ENCODE measurements around the gene RNU6-9. TPM values are rescaled to one million over a fixed set of nuclear protein-coding genes. Genes with fewer than 3 reads are reported as not detected.

Gene RNU6-9
- total and polyA plus RNA-seq, 4 donors, result not detected

- Histone ChIP-seq H3K9me3 (ENCODE audit: control insufficient read depth, insufficient read depth, low read length) (no peaks in the 10 kb centered on the region), H3K27ac (ENCODE audit: low read depth, low read length) (no peak overlapping the region), H3K36me3 (ENCODE audit: control insufficient read depth, insufficient read depth, low read length) (peaks cover 90% of the 10 kb centered on the region), H3K4me3 (ENCODE audit: low read depth, low read length) (no peak overlapping the region), H3K27me3 (ENCODE audit: control insufficient read depth, insufficient read depth, low read length) (no peaks in the 10 kb centered on the region), H3K4me1 (ENCODE audit: control insufficient read depth, insufficient read depth, low read length) (peaks cover 27% of the 10 kb centered on the region)
- WGBS (ENCODE audit: insufficient coverage), result 80% methylated on average over 24 of the region's 29 CpGs
- DNase-seq (ENCODE audit: low read depth in 4 of 6, low spot score in 6 of 6), result no peak
These were observed 23.8 kb upstream of the RNU6-9 start for GRCh38 chr19:869245-870177.

GRCh38 chr19:870314-870713, 23.0 kb upstream of the RNU6-9 start:
- Histone ChIP-seq H3K27ac (ENCODE audit: low read depth, low read length) (no peak overlapping the region), H3K9me3 (ENCODE audit: control insufficient read depth, insufficient read depth, low read length) (no peaks in the 10 kb centered on the region), H3K27me3 (ENCODE audit: control insufficient read depth, insufficient read depth, low read length) (no peaks in the 10 kb centered on the region), H3K4me3 (ENCODE audit: low read depth, low read length) (no peak overlapping the region), H3K4me1 (ENCODE audit: control insufficient read depth, insufficient read depth, low read length) (peaks cover 27% of the 10 kb centered on the region), H3K36me3 (ENCODE audit: control insufficient read depth, insufficient read depth, low read length) (peaks cover 94% of the 10 kb centered on the region)
- 87% methylated on average over 4 of the region's 8 CpGs for WGBS (ENCODE audit: insufficient coverage)
- no peak for DNase-seq (ENCODE audit: low read depth in 4 of 6, low spot score in 6 of 6)

DNA sequence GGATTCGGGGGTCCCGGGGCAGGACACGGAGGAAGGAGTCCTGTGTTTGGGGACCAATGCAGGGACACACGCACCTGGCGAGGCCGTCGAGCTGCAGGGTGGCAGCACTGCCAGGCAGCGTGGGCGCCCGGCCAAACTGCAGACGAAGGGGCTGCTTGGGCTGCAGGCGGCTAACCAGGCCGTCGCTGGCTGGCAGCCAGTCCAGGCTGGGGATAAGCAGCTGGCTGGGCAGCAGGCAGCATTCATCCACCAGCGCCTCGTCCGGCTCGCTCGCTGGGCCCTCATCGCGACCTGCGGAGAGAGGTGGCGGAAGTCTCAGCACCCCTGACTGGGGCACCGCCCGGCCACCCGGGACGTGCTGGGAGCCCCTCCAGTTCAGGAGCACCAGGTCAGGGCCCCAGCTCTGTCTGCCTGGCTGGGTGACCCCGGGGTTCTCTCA, 22.3 kb upstream of the RNU6-9 start:
- peak in 2 of 6 donors; percentile 86 to 89 for DNase-seq (ENCODE audit: low read depth in 4 of 6, low spot score in 6 of 6)
- Histone ChIP-seq H3K4me3 (ENCODE audit: low read depth, low read length) (no peak overlapping the region), H3K36me3 (ENCODE audit: control insufficient read depth, insufficient read depth, low read length) (peaks cover 94% of the 10 kb centered on the region), H3K27ac (ENCODE audit: low read depth, low read length) (no peak overlapping the region), H3K9me3 (ENCODE audit: control insufficient read depth, insufficient read depth, low read length) (no peaks in the 10 kb centered on the region), H3K27me3 (ENCODE audit: control insufficient read depth, insufficient read depth, low read length) (no peaks in the 10 kb centered on the region), H3K4me1 (ENCODE audit: control insufficient read depth, insufficient read depth, low read length) (peaks cover 27% of the 10 kb centered on the region)
- 28% methylated on average over 28 of the region's 28 CpGs for WGBS (ENCODE audit: insufficient coverage)

- Histone ChIP-seq H3K36me3 (ENCODE audit: control insufficient read depth, insufficient read depth, low read length) (peaks cover 97% of the 10 kb centered on the region), H3K27me3 (ENCODE audit: control insufficient read depth, insufficient read depth, low read length) (no peaks in the 10 kb centered on the region), H3K9me3 (ENCODE audit: control insufficient read depth, insufficient read depth, low read length) (no peaks in the 10 kb centered on the region), H3K4me3 (ENCODE audit: low read depth, low read length) (no peak overlapping the region), H3K4me1 (ENCODE audit: control insufficient read depth, insufficient read depth, low read length) (peaks cover 27% of the 10 kb centered on the region), H3K27ac (ENCODE audit: low read depth, low read length) (no peak overlapping the region)
- 89% methylated on average over 18 of the region's 33 CpGs for WGBS (ENCODE audit: insufficient coverage)
- no peak for DNase-seq (ENCODE audit: low read depth in 4 of 6, low spot score in 6 of 6)
These were observed 21.6 kb upstream of the RNU6-9 start for GRCh38 chr19:871446-872265.

- H3K36me3 ChIP-seq (ENCODE audit: control insufficient read depth, insufficient read depth, low read length), result peaks cover 97% of the 10 kb centered on the region
- DNase-seq (ENCODE audit: low read depth in 4 of 6, low spot score in 6 of 6), result peak in 1 of 6 donors; percentile 46
These were observed 20.9 kb upstream of the RNU6-9 start for GRCh38 chr19:872266-872951.

GRCh38 chr19:873084-873483, 20.2 kb upstream of the RNU6-9 start:
- peaks cover 97% of the 10 kb centered on the region for H3K36me3 ChIP-seq (ENCODE audit: control insufficient read depth, insufficient read depth, low read length)
- no peak overlapping the region for H3K4me3 ChIP-seq (ENCODE audit: low read depth, low read length)
- no peak overlapping the region for H3K27ac ChIP-seq (ENCODE audit: low read depth, low read length)
- no peak for DNase-seq (ENCODE audit: low read depth in 4 of 6, low spot score in 6 of 6)
- WGBS (ENCODE audit: insufficient coverage), result 96% methylated on average over 6 of the region's 13 CpGs
- H3K9me3 ChIP-seq (ENCODE audit: control insufficient read depth, insufficient read depth, low read length), result no peaks in the 10 kb centered on the region
- no peaks in the 10 kb centered on the region for H3K27me3 ChIP-seq (ENCODE audit: control insufficient read depth, insufficient read depth, low read length)
- H3K4me1 ChIP-seq (ENCODE audit: control insufficient read depth, insufficient read depth, low read length), result peaks cover 15% of the 10 kb centered on the region

More at GRCh38 chr19:872266-872951, 20.9 kb upstream of the RNU6-9 start:
- H3K4me1 ChIP-seq (ENCODE audit: control insufficient read depth, insufficient read depth, low read length), result peaks cover 20% of the 10 kb centered on the region
- no peak overlapping the region for H3K27ac ChIP-seq (ENCODE audit: low read depth, low read length)
- H3K4me3 ChIP-seq (ENCODE audit: low read depth, low read length), result no peak overlapping the region
- no peaks in the 10 kb centered on the region for H3K9me3 ChIP-seq (ENCODE audit: control insufficient read depth, insufficient read depth, low read length)
- no peaks in the 10 kb centered on the region for H3K27me3 ChIP-seq (ENCODE audit: control insufficient read depth, insufficient read depth, low read length)
- 88% methylated on average over 22 of the region's 27 CpGs for WGBS (ENCODE audit: insufficient coverage)

DNA sequence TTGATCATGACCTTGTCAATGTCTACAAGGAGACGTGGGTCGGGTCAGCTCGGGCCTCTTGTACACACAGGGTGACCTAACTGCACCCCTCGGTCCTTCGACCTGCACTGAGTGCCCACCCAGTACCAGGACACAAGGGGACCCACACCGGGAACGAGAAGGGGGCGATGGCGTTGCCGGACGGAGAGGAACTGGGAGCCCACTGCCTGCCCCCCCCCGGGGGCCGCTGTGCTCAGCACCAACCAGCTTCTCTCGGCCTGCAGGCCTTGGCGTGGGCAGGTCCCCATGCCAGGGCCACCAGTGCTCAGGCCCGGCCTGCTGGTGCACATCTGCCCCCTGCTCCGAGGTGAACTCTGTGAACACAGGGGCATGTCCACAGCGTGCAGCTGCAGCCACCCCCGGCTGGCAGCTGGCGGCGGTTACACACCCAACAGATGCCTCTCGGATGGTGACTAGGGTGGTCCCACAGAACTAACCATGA, 19.7 kb upstream of the RNU6-9 start:
- 93% methylated on average over 22 of the region's 22 CpGs for WGBS (ENCODE audit: insufficient coverage)
- Histone ChIP-seq H3K4me1 (ENCODE audit: control insufficient read depth, insufficient read depth, low read length) (peaks cover 10% of the 10 kb centered on the region), H3K4me3 (ENCODE audit: low read depth, low read length) (no peak overlapping the region), H3K36me3 (ENCODE audit: control insufficient read depth, insufficient read depth, low read length) (peaks cover 97% of the 10 kb centered on the region), H3K27me3 (ENCODE audit: control insufficient read depth, insufficient read depth, low read length) (no peaks in the 10 kb centered on the region), H3K9me3 (ENCODE audit: control insufficient read depth, insufficient read depth, low read length) (no peaks in the 10 kb centered on the region), H3K27ac (ENCODE audit: low read depth, low read length) (no peak overlapping the region)
- no peak for DNase-seq (ENCODE audit: low read depth in 4 of 6, low spot score in 6 of 6)

GRCh38 chr19:875265-875879, 17.9 kb upstream of the RNU6-9 start:
- no peaks in the 10 kb centered on the region for H3K9me3 ChIP-seq (ENCODE audit: control insufficient read depth, insufficient read depth, low read length)
- H3K27me3 ChIP-seq (ENCODE audit: control insufficient read depth, insufficient read depth, low read length), result no peaks in the 10 kb centered on the region
- H3K27ac ChIP-seq (ENCODE audit: low read depth, low read length), result no peak overlapping the region
- 96% methylated on average over 24 of the region's 28 CpGs for WGBS (ENCODE audit: insufficient coverage)
- DNase-seq (ENCODE audit: low read depth in 4 of 6, low spot score in 6 of 6), result no peak
- H3K36me3 ChIP-seq (ENCODE audit: control insufficient read depth, insufficient read depth, low read length), result peaks cover 97% of the 10 kb centered on the region
- H3K4me1 ChIP-seq (ENCODE audit: control insufficient read depth, insufficient read depth, low read length), result peaks cover 10% of the 10 kb centered on the region
- no peak overlapping the region for H3K4me3 ChIP-seq (ENCODE audit: low read depth, low read length)

DNA sequence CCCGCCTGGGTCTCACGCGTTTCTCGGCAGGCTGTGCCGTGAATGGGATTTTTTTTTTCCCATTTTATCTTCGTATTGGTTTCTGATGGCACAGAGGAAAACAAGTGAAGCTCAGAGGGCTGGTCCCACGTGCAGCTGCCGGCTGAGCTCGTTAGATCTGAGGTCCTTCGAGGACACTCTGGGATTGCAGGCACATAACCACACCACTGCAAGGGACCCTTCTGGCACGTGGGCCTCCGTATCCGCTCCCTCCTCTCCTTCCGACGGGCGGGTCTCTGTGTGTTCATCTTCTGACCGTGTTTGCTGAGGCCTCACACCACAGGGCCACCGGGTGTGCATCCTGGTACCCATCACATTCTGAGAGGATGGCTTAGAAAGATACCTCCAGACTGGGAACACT, 17.2 kb upstream of the RNU6-9 start:
- Histone ChIP-seq H3K27ac (ENCODE audit: low read depth, low read length) (no peak overlapping the region), H3K9me3 (ENCODE audit: control insufficient read depth, insufficient read depth, low read length) (no peaks in the 10 kb centered on the region), H3K36me3 (ENCODE audit: control insufficient read depth, insufficient read depth, low read length) (peaks cover 97% of the 10 kb centered on the region), H3K4me1 (ENCODE audit: control insufficient read depth, insufficient read depth, low read length) (peaks cover 4% of the 10 kb centered on the region), H3K4me3 (ENCODE audit: low read depth, low read length) (no peak overlapping the region), H3K27me3 (ENCODE audit: control insufficient read depth, insufficient read depth, low read length) (no peaks in the 10 kb centered on the region)
- WGBS (ENCODE audit: insufficient coverage), result 80% methylated on average over 16 of the region's 18 CpGs
- DNase-seq (ENCODE audit: low read depth in 4 of 6, low spot score in 6 of 6), result no peak

Measured in spinal cord (tissue), 10 donors.